Neural crest cell (in vitro differentiated cells): ENCODE results near the gene CKB. TPM values are rescaled to one million over a fixed set of nuclear protein-coding genes. Genes with fewer than 3 reads are reported as not detected.

Source experiments
- DNase-seq: peaks from one replicate; pipeline ENCODE4 v3.0.0; 2021; ENCODE audit warnings: low read depth, mixed read lengths, low spot score
- H3K27ac Mint-ChIP-seq: one replicate; pipeline ENCODE4 v1.8.0; 2021; ENCODE audit warnings: mild to moderate bottlenecking, mixed read lengths; ENCODE audit not compliant: unreplicated experiment
- H3K27me3 Mint-ChIP-seq: 2 replicates; pipeline ENCODE4 v1.8.0; 2021; ENCODE audit warnings: low read depth, mild to moderate bottlenecking, mixed read lengths
- H3K36me3 Mint-ChIP-seq: 2 replicates; pipeline ENCODE4 v1.8.0; 2021; ENCODE audit warnings: low read depth, mild to moderate bottlenecking, mixed read lengths
- H3K4me1 Mint-ChIP-seq: 2 replicates; pipeline ENCODE4 v1.8.0; 2021; ENCODE audit warnings: mixed read lengths
- H3K4me3 Mint-ChIP-seq: one replicate; pipeline ENCODE4 v1.8.0; 2021; ENCODE audit warnings: mild to moderate bottlenecking, mixed read lengths
- H3K9me3 Mint-ChIP-seq: 2 replicates; pipeline ENCODE4 v1.8.0; 2021; ENCODE audit warnings: mixed read lengths
- total RNA-seq: library from RNA; stranded (reverse); gene quantifications from 2 replicates; pipeline ENCODE4 v1.2.1, GENCODE V29; 2021
- TF ChIP-seq, protein P1 (sequence below): fragments of 200-600 bp; sonication (generic); conservative IDR thresholded peaks from 2 replicates; pipeline ENCODE4 v1.5.0; 2021; ENCODE audit warnings: antibody characterized with exemption, mild to moderate bottlenecking

The CKB gene
- total RNA-seq, 1 donor from 2014 or later = 996 TPM

DNA sequence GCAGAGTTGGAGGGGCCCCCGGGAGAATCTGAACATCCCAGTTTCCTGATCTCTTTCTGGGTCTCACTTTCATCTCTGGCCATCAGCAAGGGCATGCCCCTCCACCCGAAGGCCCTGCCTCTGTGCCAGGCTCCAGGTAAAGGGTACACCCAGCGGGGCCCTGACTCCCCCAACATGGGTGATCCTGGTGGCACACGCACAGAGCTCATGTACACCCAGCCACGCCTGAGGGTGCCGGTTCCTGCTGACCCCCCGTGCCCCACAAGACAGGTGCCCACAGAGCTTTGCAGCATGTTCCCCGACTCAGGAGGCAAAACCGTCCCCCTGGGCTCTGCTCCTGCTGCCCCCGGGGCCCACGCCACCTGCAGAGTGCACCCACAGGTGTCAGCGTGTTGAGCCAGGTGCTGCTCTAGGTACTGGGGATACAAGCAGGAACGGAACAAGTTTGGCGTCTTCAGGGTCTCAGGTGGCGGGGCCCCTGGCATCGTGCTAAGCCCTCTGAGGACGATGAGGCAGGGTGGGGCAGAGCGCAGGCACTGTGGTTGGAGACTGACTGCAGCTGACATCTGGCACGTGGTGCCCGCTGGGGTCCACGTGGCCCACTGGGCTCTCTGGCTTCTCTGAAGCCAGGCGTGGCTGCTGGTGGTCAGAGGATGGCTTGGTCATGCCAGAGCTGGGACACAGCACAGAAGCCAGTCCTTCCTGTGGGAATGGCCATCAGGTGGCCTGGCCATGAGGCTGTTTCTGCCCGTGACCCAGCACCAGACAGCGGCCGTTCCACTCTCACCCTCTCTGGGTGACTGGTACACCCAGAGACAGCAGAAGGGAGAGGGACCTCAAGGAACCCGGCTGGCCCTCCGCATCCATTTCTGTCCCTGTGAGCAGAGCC is 26.1 kb upstream of the CKB start:
- no peak for DNase-seq
- Mint-ChIP-seq H3K9me3 (no peaks in the 10 kb centered on the region), H3K4me1 (peaks cover 16% of the 10 kb centered on the region), H3K27ac (no peak overlapping the region), H3K4me3 (no peak overlapping the region), H3K27me3 (no peaks in the 10 kb centered on the region), H3K36me3 (no peaks in the 10 kb centered on the region)
- TF ChIP-seq, protein P1, sequence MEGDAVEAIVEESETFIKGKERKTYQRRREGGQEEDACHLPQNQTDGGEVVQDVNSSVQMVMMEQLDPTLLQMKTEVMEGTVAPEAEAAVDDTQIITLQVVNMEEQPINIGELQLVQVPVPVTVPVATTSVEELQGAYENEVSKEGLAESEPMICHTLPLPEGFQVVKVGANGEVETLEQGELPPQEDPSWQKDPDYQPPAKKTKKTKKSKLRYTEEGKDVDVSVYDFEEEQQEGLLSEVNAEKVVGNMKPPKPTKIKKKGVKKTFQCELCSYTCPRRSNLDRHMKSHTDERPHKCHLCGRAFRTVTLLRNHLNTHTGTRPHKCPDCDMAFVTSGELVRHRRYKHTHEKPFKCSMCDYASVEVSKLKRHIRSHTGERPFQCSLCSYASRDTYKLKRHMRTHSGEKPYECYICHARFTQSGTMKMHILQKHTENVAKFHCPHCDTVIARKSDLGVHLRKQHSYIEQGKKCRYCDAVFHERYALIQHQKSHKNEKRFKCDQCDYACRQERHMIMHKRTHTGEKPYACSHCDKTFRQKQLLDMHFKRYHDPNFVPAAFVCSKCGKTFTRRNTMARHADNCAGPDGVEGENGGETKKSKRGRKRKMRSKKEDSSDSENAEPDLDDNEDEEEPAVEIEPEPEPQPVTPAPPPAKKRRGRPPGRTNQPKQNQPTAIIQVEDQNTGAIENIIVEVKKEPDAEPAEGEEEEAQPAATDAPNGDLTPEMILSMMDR = no peak

DNA sequence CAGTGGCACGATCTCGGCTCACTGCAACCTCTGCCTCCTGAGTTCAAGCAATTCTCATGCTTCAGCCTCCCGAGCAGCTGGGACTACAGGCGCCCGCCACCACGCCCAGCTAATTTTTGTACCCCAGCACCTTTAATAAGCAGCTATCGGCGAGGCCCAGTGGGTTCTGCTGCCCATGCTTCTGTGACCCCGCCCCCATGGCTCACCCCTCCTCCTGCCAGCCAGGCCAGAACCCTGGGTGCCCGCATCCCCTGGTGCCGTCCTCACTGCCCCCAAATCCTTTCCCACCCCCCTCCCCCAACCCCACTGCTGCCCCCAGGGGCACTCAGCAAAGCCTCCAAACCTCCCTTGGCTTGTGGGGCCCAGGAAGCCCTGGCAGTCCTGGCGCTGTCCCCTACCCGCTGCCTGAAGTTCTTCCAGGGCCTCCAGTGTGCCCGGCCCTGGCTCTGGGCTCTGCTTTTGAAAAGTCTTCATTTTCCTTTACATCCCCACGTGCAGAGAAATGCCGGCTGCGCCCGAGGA is 25.4 kb upstream of the CKB start:
- no peaks in the 10 kb centered on the region for H3K9me3 Mint-ChIP-seq
- H3K36me3 Mint-ChIP-seq = no peaks in the 10 kb centered on the region
- peaks cover 16% of the 10 kb centered on the region for H3K4me1 Mint-ChIP-seq
- no peak for DNase-seq
- TF ChIP-seq, protein P1 = no peak
- no peaks in the 10 kb centered on the region for H3K27me3 Mint-ChIP-seq
- no peak overlapping the region for H3K4me3 Mint-ChIP-seq
- H3K27ac Mint-ChIP-seq = no peak overlapping the region

DNA sequence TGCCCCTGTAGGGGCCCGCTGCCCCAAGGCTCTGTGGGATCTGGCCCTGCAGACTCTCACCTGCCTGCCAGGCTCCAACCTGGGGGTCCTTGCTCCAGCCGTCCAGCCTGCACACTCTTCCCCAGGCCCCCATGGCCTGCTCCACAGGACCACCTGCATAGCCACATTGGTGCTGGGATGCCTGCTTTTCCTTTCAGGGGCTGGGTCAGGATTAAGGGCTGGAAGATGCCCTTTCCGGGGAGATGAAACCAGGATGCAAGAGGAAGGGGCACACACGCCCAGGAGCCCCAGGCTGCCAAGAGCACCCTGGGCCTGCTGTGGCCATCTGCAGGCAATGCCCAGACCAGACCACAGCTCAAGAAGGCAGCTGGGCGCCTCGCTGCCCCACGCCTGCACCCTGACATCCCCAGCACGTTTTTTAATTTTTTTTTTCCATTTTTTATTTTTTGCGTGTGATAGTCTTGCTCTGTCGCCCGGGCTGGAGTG is 24.9 kb upstream of the CKB start:
- Mint-ChIP-seq H3K9me3 (no peaks in the 10 kb centered on the region), H3K36me3 (no peaks in the 10 kb centered on the region), H3K4me3 (no peak overlapping the region), H3K27me3 (no peaks in the 10 kb centered on the region), H3K27ac (no peak overlapping the region), H3K4me1 (peaks cover 16% of the 10 kb centered on the region)
- no peak for DNase-seq
- TF ChIP-seq, protein P1 = no peak

DNA sequence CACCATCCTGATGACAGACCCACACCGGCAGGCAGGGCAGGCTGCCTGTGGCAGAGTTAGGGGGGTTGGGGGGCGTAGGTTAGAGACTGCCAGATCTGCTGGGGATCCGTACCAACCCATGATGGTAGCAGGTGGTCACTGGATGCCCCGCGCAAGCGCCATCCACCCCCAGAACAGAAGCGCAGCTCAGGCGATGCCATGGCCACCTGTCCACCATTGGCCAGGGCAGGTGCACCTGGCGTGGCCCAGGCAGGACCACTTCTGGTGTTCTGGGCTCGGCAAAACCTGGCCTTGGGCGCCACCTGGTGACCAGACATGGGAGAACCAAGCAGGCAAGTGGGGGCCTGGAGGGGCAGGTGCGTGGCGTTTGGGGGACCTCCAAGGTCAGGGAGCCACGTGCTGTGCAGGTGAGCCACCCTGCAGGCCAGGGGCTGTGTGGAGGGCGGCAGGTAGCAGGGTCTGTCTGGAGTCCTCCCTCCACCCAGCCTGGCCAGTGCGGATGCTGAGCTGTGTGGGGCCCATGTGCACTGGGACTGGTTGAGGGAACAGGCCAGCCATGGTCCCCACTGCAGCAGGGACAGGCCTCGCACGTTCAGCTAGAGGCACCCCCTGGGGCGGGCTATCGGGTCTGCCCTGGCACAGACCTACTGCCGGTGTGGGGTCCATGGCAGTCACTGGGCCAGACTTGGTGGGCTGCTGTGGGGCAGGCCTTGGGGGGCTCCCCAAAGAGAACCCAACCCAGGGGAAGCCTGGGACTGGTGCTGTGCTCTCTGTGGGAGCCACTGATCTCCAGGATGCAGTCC is 24.2 kb upstream of the CKB start:
- no peaks in the 10 kb centered on the region for H3K9me3 Mint-ChIP-seq

More for the DNA sequence above, 24.2 kb upstream of the CKB start:
- H3K4me1 Mint-ChIP-seq = peaks cover 18% of the 10 kb centered on the region
- H3K36me3 Mint-ChIP-seq = no peaks in the 10 kb centered on the region
- H3K4me3 Mint-ChIP-seq = no peak overlapping the region
- H3K27me3 Mint-ChIP-seq = no peaks in the 10 kb centered on the region
- DNase-seq = peak; percentile 78
- H3K27ac Mint-ChIP-seq = no peak overlapping the region
- TF ChIP-seq, protein P1 = peak; percentile 99
